ENCODE measurements around the gene ADH5.

DNA sequence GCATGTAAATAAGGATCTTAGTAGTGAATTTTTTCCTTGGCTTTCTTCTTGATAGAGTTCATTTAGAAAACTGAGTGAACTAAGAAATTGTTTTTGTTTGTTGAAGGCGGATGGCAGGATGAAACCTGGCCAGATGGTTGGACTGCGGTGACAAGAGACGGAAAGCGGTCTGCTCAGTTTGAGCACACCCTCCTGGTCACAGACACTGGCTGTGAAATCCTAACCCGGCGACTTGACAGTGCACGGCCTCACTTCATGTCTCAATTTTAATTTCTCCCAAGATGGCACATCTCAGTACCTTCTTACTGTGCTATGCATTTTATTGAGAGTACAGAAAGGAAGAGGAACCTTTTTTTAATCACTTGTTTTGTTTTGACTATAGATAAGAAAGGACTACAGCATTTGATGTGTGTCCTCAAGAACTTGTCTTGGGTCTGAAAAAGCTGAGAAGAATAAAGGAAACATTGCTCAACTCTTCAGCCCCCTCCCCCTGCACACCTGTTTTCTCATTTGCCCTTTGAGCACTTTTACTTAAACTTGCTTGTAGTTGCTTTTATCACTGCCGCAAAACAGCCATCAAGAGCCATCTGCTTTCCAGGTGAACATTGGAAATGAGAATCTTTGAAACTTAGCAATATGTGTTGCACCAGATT, 27.4 kb downstream of the ADH5 start:
- TF ChIP-seq, protein P1, sequence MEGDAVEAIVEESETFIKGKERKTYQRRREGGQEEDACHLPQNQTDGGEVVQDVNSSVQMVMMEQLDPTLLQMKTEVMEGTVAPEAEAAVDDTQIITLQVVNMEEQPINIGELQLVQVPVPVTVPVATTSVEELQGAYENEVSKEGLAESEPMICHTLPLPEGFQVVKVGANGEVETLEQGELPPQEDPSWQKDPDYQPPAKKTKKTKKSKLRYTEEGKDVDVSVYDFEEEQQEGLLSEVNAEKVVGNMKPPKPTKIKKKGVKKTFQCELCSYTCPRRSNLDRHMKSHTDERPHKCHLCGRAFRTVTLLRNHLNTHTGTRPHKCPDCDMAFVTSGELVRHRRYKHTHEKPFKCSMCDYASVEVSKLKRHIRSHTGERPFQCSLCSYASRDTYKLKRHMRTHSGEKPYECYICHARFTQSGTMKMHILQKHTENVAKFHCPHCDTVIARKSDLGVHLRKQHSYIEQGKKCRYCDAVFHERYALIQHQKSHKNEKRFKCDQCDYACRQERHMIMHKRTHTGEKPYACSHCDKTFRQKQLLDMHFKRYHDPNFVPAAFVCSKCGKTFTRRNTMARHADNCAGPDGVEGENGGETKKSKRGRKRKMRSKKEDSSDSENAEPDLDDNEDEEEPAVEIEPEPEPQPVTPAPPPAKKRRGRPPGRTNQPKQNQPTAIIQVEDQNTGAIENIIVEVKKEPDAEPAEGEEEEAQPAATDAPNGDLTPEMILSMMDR (conservative IDR thresholded peaks at IDR 0.05) = no peak
- TF ChIP-seq ZFX (IDR thresholded peaks at IDR 0.05) = no peak
